GM10266 (cell line): ENCODE measurements around the gene TRIOBP.

Experiments
- DNase-seq: peaks from one replicate; pipeline ENCODE4 v3.0.0; 2012; ENCODE audit errors: extremely low spot score
- CTCF ChIP-seq: IDR thresholded peaks from 2 replicates; pipeline ENCODE4 v1.5.1; 2012; ENCODE audit warnings: mild to moderate bottlenecking, low read depth; ENCODE audit not compliant: control insufficient read depth, insufficient read depth; ENCODE audit errors: missing control alignments

TRIOBP gene

GRCh38 chr22:37745548-37746365 lies 48.9 kb downstream of the TRIOBP start:
- TF ChIP-seq CTCF = no peak
- DNase-seq = peak; percentile 98

- no peak for TF ChIP-seq CTCF
- no peak for DNase-seq
Measured at GRCh38 chr22:37746366-37747079, 49.7 kb downstream of the TRIOBP start.

GRCh38 chr22:37747080-37747714 lies 50.3 kb downstream of the TRIOBP start:
- no peak for TF ChIP-seq CTCF
- DNase-seq = no peak

- TF ChIP-seq CTCF = no peak
- no peak for DNase-seq
Measured at GRCh38 chr22:37747715-37748100, 50.9 kb downstream of the TRIOBP start.

GRCh38 chr22:37748659-37749058 lies 51.8 kb downstream of the TRIOBP start:
- no peak for TF ChIP-seq CTCF
- no peak for DNase-seq

- DNase-seq = no peak
- TF ChIP-seq CTCF = no peak
Measured at GRCh38 chr22:37749226-37749625, 52.4 kb downstream of the TRIOBP start.
